Osteocyte (in vitro differentiated cells): ENCODE measurements around the gene KRTAP5-7. TPM values are rescaled to one million over a fixed set of nuclear protein-coding genes. Genes with fewer than 3 reads are reported as not detected.

Experiments used
- DNase-seq: peaks from one replicate; pipeline ENCODE4 v3.0.0; 2021; ENCODE audit warnings: mixed read lengths; ENCODE audit not compliant: unreplicated experiment; ENCODE audit errors: extremely low spot score
- H3K27ac Mint-ChIP-seq: one replicate; pipeline ENCODE4 v1.8.0; 2021; ENCODE audit warnings: mild to moderate bottlenecking, mixed read lengths; ENCODE audit not compliant: unreplicated experiment
- H3K27me3 Mint-ChIP-seq: one replicate; pipeline ENCODE4 v1.8.0; 2021; ENCODE audit warnings: mixed read lengths; ENCODE audit not compliant: unreplicated experiment
- H3K36me3 Mint-ChIP-seq: one replicate; pipeline ENCODE4 v1.8.0; 2021; ENCODE audit warnings: mixed read lengths; ENCODE audit not compliant: unreplicated experiment
- H3K4me1 Mint-ChIP-seq: one replicate; pipeline ENCODE4 v1.8.0; 2021; ENCODE audit warnings: mixed read lengths; ENCODE audit not compliant: unreplicated experiment
- H3K4me3 Mint-ChIP-seq: one replicate; pipeline ENCODE4 v1.8.0; 2021; ENCODE audit warnings: mild to moderate bottlenecking, moderate library complexity, mixed read lengths; ENCODE audit not compliant: unreplicated experiment
- H3K9me3 Mint-ChIP-seq: one replicate; pipeline ENCODE4 v1.8.0; 2021; ENCODE audit warnings: mixed read lengths; ENCODE audit not compliant: unreplicated experiment
- total RNA-seq: library from RNA; stranded (reverse); gene quantifications from 2 replicates; pipeline ENCODE4 v1.2.1, GENCODE V29; 2021
- TF ChIP-seq, protein P1 (sequence below): fragments of 200-600 bp; sonication (generic); IDR thresholded peaks from 2 replicates; pipeline ENCODE4 v1.5.0; 2021; ENCODE audit warnings: antibody characterized with exemption, mild to moderate bottlenecking, moderate library complexity

KRTAP5-7 gene
- total RNA-seq, 1 donor from 2014 or later = not detected

DNA sequence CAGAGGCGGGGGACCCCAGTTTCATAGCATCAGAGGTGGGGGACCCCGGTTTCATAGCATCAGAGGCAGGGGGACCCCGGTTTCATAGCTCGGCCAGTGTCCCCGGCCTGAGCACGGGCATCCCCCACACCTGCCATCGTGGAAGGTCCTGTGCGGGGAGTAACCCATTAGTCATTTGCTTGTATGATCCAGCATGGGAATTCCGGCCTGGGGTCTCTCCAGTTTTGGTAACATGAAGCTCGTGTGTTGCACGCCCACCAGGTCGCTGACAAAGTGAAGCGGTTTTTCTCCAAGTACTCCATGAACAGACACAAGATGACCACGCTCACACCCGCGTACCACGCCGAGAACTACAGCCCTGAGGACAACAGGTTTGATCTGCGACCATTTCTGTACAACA, 29.0 kb upstream of the KRTAP5-7 start:
- Mint-ChIP-seq H3K36me3 (peaks cover 58% of the 10 kb centered on the region), H3K9me3 (no peaks in the 10 kb centered on the region), H3K4me1 (peaks cover 9% of the 10 kb centered on the region), H3K4me3 (no peak overlapping the region), H3K27ac (no peak overlapping the region), H3K27me3 (no peaks in the 10 kb centered on the region)
- TF ChIP-seq, protein P1, sequence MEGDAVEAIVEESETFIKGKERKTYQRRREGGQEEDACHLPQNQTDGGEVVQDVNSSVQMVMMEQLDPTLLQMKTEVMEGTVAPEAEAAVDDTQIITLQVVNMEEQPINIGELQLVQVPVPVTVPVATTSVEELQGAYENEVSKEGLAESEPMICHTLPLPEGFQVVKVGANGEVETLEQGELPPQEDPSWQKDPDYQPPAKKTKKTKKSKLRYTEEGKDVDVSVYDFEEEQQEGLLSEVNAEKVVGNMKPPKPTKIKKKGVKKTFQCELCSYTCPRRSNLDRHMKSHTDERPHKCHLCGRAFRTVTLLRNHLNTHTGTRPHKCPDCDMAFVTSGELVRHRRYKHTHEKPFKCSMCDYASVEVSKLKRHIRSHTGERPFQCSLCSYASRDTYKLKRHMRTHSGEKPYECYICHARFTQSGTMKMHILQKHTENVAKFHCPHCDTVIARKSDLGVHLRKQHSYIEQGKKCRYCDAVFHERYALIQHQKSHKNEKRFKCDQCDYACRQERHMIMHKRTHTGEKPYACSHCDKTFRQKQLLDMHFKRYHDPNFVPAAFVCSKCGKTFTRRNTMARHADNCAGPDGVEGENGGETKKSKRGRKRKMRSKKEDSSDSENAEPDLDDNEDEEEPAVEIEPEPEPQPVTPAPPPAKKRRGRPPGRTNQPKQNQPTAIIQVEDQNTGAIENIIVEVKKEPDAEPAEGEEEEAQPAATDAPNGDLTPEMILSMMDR = no peak
- DNase-seq = peak; percentile 80

DNA sequence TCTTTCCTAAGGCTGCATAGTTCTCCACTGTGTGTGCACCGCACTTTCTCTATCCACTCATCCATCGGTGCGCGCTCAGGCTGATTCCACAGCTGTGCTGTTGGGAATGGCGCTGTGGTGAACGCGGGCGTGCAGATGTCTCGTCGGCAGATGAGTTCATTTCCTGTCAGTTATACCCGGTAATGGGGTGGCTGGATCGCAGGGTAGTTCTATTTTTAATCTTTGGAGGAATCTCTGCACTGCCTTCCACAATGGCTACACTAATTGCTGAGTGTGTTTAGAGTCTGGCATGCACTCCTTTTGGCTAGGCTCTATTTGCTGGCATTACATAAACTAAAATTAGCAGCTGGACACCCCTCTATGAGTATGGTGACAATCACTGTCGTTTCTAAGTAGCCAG, 27.9 kb upstream of the KRTAP5-7 start:
- no peak overlapping the region for H3K4me3 Mint-ChIP-seq
- no peaks in the 10 kb centered on the region for H3K27me3 Mint-ChIP-seq
- H3K27ac Mint-ChIP-seq = no peak overlapping the region
- TF ChIP-seq, protein P1 = no peak
- peaks cover 9% of the 10 kb centered on the region for H3K4me1 Mint-ChIP-seq
- peak; percentile 69 for DNase-seq
- peaks cover 54% of the 10 kb centered on the region for H3K36me3 Mint-ChIP-seq
- no peaks in the 10 kb centered on the region for H3K9me3 Mint-ChIP-seq

DNA sequence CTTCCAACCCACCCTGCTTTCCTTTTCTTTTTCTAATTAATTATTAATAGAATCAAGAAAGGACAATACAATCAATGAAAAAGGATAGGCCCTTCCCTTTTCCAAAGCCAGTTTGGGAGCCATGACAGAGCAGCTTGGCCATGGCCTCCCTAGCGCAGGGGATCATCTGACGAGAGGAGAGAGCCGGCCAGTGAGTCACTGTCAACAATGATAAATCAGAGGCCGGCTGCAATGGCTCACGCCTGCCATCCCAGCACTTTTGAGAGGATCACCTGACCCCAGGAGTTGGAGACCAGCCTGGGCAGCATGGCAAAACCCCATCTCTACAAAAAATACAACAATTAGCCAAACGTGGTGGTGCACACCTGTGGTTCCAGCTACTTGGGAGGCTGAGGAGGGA, 27.5 kb upstream of the KRTAP5-7 start:
- Mint-ChIP-seq H3K36me3 (peaks cover 50% of the 10 kb centered on the region), H3K27me3 (no peaks in the 10 kb centered on the region), H3K4me3 (no peak overlapping the region), H3K4me1 (peaks cover 10% of the 10 kb centered on the region), H3K9me3 (no peaks in the 10 kb centered on the region), H3K27ac (no peak overlapping the region)
- peak; percentile 59 for DNase-seq
- TF ChIP-seq, protein P1 = no peak

DNA sequence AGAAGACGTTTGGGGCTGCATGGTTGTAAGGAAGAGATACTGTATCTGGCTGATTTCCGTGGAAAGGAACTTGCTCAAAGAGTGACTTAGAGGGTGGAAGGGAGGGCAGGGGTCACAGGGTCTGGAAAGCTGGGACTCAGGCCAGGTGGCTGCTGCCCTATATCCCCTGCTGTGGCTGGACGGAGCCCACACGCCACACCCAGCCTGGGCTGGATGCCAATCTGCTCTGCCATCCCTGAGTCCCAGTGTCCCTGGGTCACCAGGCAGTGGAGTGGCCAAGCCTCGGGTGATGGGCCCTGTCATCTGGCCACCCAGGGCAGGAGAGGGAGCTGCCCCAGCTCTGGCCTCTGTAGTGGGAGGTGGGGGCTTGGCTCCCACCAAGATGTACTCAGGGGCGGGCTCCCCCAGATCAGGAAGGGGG, 26.5 kb upstream of the KRTAP5-7 start:
- Mint-ChIP-seq H3K4me1 (peaks cover 11% of the 10 kb centered on the region), H3K9me3 (no peaks in the 10 kb centered on the region), H3K36me3 (peaks cover 45% of the 10 kb centered on the region), H3K4me3 (no peak overlapping the region), H3K27ac (peak overlapping the region; percentile 14), H3K27me3 (no peaks in the 10 kb centered on the region)
- no peak for DNase-seq
- TF ChIP-seq, protein P1 = no peak

DNA sequence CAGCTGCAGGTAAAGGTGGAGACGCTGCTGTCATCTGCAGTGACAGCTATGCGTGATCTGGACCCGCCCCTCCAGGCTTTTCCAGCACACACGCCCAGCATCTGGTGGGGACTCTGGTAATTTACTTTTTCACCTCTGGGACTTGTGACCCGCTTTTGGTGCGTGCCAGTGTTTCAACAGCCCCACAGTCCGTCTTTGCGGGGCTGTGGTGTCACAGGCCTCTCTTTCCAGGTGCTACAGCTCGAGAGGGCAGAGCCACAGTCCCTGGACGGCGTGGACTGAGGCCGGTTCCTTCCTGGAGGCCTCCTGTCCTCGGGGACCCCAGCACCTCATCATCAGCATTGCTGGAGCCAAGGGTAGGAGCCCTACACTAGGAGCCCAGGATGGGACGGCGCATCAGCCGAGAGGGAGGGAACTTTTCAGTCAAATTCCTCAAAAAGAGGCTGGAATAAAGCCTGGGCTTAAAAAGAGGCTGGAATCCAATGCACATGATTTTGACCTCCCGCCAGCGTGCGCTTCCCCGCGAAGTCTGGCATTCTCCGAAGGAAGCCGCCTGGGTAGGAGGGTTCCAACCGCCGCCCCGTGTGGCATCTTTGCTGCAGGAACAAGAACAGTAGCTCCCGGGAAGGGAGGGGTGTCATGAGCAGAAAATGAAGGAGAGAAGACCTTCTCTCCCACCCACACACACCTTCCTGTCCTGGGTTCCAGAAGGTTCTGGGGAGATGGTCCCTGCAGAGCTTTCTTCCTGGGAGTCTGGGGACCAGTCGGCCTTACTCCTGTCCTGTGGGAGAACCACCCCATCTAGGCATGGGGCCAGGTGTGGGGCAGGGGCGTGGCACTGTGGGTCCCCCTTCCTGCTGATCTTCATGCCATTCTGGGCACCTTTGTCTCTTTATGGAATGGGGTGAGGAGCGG, 25.7 kb upstream of the KRTAP5-7 start:
- H3K36me3 Mint-ChIP-seq = peaks cover 46% of the 10 kb centered on the region
- no peak overlapping the region for H3K27ac Mint-ChIP-seq
- H3K4me3 Mint-ChIP-seq = no peak overlapping the region
- TF ChIP-seq, protein P1 = no peak
- H3K27me3 Mint-ChIP-seq = no peaks in the 10 kb centered on the region
- DNase-seq = peak; percentile 79
- H3K9me3 Mint-ChIP-seq = no peaks in the 10 kb centered on the region
- peaks cover 11% of the 10 kb centered on the region for H3K4me1 Mint-ChIP-seq
